ENCODE data around the gene FGD5.

Gene FGD5

DNA sequence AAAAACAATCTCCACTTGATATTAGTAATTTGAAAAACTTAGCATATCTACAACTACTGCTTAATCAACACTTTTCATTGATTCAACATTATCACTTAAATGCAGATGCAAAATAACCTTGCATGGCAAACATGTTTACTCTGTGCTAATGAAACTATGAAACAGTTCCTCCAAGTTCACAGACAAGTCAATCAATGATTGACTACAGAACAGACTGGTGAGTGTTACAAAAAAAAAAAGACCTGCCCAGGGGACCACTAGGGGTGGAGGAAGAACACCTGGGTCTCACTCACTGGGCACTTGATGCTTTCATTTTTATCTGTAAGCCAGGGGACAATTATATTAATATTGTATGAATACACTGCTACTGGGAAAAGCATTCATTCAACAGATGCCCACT lies 124.3 kb downstream of the FGD5 start:
- DNase-seq = no peak

DNA sequence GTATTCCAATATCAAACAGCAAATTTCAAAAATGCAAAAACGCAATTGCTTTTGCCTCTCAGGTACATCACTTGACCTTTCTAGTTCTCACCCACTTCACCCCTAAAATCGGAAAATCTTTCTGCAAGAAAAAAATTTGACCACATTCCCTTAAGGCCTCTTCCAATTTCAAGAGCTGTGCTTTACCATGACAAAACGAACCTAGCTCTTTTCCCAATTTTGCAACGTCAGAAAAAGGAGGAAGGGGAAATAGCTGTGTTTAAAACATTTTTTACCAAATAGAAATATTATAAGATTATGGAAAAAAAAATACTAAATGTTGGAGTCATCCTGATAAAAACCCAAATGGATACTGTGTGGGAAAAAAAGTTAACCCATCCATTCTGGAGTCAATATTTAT lies 127.5 kb downstream of the FGD5 start:
- DNase-seq = no peak

DNA sequence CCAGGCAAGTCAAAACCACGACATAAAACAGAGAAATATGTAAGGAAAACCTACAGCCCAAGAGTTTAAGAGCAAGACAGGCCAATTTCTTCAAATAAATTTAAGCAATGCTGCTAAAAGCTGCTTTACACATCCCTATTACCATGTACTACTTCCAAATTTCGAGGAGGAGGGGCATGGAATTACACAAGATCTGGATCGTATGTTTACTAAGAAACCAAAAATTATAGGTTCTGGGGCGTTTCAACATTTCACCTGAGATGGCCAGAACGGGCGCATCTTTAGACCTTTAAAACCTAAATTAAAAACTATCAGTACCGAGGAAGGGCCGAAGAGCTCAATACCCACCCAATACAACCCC lies 128.0 kb downstream of the FGD5 start:
- DNase-seq = no peak

DNA sequence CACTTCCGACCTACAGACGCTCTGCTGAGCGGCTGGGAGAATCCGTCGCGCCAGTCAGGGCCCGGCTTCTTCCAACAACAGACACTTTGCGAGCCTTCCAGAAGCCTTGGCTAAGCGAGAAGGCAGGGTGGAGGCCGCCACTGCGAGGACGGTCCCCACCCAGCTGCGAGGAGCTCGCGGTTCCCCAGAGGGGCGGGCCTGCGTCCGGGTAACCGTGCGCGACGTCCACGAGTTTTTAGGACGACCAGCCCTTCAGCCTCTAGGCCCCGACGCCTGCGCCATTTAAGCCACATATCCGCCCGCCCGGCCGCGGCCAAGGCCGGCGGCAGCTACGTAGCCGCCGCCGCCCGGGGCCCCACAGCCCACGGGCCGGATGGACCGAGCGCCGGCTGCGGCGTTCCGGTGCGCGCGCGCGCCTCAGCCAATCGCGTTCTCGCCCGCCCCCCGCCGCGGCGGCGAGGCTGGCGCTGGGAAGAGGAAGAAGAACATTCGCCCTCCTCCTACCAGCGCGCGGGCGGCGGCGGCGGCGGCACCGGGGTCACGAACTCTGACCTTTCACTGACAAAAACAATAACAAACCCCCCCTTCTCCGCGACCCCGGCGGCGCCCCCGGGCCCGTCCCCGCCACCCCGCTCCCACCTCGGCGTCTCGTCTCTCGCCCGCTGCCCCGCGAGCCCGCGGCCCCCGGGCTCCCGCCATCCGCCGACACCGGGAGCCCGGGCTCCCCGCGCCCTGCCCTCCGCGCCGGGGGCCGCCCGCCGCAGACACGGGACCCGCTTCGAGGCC lies 128.5 kb downstream of the FGD5 start, which contains the start of gene NR2C2:
TSS of gene NR2C2 (plus strand) at position 484 of the 786 bp plus-strand sequence. CDS start 56,332 bp downstream, outside the sequence.
- peak; percentile 79 for DNase-seq

DNA sequence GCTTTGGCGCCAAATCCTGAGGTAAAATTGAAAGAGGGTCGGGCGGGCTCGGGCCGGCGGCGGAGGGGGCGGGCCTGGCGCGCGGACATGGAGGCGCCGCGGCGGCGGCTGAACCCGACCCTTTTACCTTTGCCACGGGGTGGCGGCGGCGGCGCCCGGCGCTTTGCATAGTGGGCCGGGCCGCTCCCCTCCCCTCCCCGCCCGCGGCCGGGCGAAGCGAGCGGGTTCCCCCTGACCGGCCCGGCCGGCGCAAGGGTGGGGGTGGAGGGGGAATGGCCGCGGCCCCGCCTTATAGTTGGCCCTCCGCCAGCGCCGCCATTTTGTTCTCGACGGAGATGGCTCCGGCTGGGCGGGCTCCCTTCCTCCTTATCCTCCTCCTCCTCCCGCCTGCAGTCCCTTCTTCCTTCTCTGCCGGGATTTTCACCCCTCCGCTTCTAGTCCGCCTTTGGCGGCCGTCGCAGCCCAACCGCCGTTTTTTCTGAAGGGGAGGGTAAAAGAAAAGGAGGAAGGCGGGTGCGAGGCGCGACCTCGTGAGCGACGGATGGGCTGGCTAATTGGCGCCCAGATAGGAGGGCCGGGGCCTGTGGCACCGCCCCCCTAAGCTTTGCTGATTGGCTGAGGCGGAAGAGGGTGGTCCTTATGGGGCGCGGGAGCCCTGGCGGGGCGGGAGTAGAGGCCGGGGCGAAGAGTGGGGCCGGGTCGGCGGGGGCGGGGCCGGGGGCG lies 129.3 kb downstream of the FGD5 start:
- peak; percentile 93 for DNase-seq

DNA sequence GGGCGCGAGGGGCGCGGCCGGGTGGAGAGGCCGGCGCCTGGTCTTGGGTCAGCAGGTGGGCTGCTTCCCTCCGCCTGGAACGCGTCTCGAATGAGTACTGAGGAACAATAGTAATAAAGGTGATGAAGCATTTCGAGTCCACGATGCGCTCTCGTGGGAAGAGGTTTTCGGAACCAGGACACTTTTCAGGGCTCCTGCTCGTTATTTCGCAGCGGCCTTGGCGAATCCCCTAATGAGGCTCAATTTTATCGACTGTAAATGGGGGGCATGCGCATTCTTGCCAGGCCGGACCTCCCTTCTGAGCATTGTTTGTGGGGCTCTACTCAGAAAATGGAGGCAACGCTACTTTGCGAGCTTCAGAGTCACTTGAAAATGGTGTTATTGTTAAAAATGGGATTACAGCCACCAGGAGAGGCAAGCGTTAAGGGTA lies 129.9 kb downstream of the FGD5 start:
- no peak for DNase-seq

DNA sequence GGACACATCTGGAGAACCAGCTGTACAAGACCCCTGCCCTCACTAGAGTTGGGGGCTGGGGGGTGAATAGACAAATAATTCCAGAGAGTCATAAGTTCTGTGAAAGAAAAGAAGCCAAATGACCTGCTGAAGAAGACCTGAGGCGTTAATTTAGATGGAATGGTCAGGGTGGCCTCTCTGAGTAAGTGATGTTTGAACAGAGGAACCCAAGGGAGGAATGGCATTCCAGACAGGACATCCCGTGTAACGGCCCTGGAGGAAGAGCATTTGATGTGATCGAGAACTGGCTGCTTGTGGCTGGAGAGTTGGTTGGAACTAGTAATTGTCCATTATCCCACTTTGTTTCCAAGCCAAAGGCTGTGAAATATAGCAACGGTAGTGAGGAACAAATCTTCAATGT lies 130.4 kb downstream of the FGD5 start:
- DNase-seq = no peak

DNA sequence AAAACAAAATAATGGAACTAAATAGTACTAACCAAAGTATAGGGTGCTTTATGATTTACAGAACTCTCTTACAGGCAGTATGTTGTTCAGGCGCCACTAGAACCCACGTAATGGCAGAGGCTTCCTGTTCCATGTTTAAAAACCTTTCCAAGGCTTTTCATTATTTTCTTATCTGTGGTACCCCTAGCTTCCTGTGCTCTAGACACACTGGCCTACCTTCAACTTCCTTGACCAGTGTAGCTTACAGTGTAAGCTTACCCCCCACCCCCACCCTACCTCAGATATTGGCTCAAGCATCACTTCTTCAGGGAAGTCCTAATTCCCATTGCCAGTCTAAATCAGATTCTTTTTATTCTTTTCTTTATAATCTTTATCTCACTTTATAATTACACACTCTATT lies 131.5 kb downstream of the FGD5 start:
- no peak for DNase-seq

DNA sequence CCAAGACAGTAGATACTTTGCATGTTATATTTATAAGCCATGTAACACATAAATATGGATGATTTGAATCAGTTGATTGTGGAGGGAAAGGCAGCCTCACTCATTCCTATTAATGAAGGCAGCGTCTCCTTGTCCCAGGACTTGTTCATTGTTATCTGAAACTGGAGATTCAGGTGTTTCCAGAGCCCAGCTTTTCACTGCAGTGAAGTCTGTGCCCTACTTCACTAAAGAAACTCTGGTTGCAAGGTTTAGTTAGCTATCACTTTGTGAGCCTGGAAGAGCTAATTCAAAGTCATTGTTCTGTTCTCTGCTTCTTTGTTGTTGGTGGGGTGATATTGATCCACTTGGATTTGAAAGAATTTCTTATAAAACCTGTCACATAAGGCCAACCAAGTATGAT lies 138.4 kb downstream of the FGD5 start:
- no peak for DNase-seq

DNA sequence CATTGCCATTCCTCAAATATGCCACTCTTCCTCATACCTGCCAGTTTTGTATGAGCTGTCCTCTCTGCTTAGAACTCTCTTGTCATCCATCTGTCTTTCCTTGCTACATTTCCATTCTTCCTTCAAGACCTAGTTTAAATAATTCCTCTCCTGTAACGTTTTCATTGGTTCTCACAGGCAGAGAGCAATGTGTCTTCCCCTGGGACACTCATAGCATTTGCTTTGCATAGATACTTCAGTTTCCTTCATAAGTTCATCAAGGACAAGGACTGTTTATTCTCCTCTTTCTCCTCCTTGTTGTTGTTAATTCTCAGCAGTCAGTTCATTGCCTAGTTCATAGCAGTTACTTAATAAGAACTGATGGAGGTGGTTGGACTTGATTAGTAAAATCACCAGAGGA lies 139.2 kb downstream of the FGD5 start:
- DNase-seq = no peak

DNA sequence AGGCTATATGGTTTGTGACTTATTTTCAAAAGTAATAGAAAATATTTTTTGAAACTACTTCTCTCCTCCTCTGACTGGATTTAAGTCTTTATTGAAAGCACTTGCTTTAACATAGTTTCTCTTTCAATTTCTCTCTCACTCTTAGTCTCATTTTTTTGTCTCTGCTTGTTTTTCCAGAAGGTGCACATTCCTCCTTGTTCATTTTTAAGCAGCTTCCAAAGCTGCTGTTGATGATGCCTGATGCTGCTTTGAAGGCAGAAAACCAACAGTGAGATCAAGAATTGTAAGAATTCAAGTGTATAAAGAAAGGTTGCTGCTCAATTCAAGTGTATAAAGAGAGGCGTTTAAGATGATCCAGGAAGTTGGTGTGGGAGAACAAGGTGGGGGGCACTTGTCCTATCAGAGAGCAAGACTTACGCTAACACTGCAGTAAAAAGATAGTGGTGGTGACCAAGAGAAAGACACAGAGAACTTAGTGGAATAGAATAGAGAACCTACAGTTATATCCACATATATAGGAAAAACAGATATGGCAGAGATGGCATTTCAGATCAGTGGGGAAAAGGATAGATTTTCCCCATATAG lies 140.7 kb downstream of the FGD5 start:
- no peak for DNase-seq

DNA sequence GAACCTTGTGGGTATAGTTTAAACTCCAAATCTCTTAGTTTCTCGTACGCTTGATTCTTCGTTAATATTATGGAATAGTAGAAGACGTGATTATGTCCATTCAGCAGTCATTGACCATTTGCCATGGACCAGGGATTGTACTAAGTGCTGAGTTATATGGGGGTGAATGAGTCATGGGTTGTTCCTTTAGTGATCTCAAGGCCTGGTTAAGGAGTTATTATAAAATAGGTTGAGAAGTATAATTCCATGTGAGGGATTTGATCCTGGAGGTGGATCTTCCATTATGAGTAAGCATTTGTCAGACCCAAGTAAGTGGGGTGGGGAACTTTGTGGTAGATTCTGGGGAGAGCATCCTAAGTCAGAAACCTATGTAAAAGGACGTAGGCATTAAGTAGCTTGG lies 144.0 kb downstream of the FGD5 start:
- DNase-seq = no peak

DNA sequence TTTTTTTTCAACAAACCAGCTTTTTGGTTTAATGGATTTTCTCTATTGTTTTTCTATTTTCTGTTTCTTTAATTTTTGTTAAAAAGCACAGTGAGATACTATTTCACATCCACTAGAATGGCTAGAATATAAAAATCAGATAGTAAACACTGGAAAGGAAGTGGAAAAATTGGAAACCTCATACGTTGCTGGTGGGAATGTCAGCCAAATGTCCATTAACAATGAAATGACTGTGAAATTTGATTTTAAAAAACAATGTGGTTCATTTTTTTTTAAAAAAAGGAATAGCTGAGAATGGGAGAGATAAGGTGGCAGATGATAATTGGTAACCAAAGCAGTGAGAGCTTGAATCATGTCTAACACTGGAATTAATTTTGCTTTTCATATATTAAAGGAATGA lies 148.5 kb downstream of the FGD5 start:
- no peak for DNase-seq

DNA sequence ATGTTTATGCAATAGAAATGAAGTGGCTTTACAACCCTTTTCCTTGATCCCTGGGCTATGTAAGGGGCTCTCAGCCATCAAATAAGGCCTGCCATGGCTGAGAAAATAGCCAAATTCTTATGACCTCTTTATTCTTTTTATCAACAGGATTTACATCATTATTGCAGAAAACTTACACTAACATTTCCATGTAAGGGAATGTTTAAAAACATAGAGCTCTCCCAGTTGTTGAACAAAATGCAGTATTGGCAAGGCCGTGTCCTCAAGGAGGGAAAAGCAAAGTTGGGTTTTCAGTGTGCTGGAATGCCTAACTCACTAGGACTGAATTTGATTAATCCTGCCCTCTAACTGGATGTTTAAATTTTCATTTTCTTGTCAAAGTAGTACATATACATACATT lies 150.9 kb downstream of the FGD5 start:
- no peak for DNase-seq

DNA sequence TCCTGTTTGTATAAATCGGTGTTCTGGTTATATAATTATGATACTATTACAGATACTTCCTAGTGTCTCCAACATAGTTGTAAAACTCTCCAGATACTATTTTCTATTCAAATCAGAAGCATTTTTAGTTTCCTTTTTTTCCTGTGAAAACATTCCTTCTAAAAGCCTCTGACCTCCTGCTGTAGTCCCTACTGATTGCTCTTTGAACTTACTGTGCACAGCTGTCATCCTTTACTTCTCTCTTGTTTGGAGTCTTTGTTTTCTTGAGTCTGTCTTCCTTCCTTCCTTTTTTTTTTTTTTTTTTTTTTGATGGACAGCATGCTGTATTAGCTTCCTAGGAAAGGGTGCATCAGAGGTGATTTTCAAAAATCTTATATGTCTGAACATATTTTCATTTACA lies 157.6 kb downstream of the FGD5 start:
- DNase-seq = no peak

DNA sequence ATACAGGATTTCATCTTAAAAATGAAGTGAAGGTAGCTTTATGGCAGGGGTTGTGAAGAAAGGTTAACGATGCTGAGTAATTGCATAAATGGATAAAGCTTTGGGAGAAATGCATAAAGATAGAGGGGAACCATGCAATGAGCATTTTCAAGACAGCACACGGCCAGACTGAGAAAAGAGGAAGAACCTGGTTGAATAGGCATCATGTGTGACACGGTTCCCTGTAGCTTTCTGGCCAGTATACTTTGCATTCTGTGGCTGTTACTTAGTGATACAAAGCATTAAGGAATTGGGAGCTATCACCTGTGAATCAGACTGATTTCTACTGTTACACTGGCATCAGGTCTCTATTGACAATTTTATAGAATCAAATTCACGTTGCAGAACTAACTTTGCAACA lies 161.9 kb downstream of the FGD5 start:
- DNase-seq = no peak
